Measurements from ENCODE around the gene ERAL1.

DNA sequence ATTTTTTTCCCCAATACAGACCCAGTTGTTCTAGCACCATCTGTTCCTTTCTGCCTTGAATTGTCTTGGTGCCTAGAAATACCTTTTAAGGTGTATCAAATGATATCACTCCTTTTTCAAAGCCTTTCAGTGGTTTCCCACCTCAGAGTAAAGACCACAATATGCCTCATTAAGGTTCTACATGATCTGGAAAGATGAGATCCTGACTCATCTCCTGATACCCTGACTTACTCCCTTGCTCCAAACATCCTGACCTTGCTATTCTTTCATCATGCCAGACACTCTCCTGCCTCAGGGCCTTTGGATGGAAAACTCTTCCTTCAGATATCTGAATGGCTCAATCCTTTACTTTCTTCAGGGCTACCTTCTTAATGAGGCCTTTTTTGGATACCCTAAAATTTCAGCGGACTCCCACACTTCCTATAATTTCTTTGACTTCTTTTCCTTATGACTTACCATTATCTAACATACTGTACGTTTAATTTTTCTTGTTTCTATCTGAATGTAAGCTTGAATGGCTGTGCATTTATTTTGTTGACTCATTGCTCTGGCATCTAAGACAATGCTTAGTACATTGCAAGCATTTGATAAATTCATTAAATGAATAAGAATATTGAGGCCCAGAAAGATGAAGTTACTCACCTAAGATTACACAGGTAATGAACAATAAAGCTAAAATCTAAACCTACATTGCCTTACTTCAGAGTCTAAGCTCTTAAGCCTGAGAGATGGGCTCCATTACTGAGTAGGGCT is 23.5 kb downstream of the ERAL1 start:
- TF ChIP-seq, protein P1, sequence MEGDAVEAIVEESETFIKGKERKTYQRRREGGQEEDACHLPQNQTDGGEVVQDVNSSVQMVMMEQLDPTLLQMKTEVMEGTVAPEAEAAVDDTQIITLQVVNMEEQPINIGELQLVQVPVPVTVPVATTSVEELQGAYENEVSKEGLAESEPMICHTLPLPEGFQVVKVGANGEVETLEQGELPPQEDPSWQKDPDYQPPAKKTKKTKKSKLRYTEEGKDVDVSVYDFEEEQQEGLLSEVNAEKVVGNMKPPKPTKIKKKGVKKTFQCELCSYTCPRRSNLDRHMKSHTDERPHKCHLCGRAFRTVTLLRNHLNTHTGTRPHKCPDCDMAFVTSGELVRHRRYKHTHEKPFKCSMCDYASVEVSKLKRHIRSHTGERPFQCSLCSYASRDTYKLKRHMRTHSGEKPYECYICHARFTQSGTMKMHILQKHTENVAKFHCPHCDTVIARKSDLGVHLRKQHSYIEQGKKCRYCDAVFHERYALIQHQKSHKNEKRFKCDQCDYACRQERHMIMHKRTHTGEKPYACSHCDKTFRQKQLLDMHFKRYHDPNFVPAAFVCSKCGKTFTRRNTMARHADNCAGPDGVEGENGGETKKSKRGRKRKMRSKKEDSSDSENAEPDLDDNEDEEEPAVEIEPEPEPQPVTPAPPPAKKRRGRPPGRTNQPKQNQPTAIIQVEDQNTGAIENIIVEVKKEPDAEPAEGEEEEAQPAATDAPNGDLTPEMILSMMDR (IDR thresholded peaks at IDR 0.05): no peak
- no peak for TF ChIP-seq POLR2A (IDR thresholded peaks at IDR 0.05)

Measured in heart left ventricle (tissue), 13 donors.